Activated CD8-positive, alpha-beta T cell treated with anti-CD3 and anti-CD28 coated beads for 36 hours (primary cell): ENCODE results near the gene CEP250. TPM values are rescaled to one million over a fixed set of nuclear protein-coding genes. Genes with fewer than 3 reads are reported as not detected.

ENCODE experiments used
- ATAC-seq: fragments of 200-7000 bp; cut with Tn5 transposase; one replicate; pipeline ENCODE4 v1.10.0; 2021; ENCODE audit warnings: mild to moderate bottlenecking, moderate library complexity
- CTCF ChIA-PET: fragments of 350-600 bp; sonication (Branson Sonifier 250); formaldehyde crosslinking; loops from one replicate; lab custom pipeline; 2021; ENCODE audit warnings: antibody characterized with exemption; lab: Charles Lee
- POLR2A ChIA-PET: fragments of 350-600 bp; sonication (Branson Sonifier 250); formaldehyde crosslinking; loops from one replicate; lab custom pipeline; 2021; ENCODE audit warnings: antibody characterized with exemption; lab: Charles Lee
- DNase-seq: peaks from one replicate; pipeline ENCODE4 v3.0.0-alpha.2; 2020
- H3K27ac Mint-ChIP-seq: one replicate; pipeline ENCODE4 v1.8.0; 2021; ENCODE audit warnings: mild to moderate bottlenecking, mixed read lengths
- H3K27me3 Mint-ChIP-seq: one replicate; pipeline ENCODE4 v1.8.0; 2021; ENCODE audit warnings: mixed read lengths
- H3K36me3 Mint-ChIP-seq: one replicate; pipeline ENCODE4 v1.8.0; 2021; ENCODE audit warnings: low read depth, mixed read lengths
- H3K4me1 Mint-ChIP-seq: one replicate; pipeline ENCODE4 v1.8.0; 2021; ENCODE audit warnings: low read depth, mixed read lengths
- H3K4me3 Mint-ChIP-seq: one replicate; pipeline ENCODE4 v1.8.0; 2021; ENCODE audit warnings: mild to moderate bottlenecking, moderate library complexity, mixed read lengths
- H3K9me3 Mint-ChIP-seq: one replicate; pipeline ENCODE4 v1.8.0; 2021; ENCODE audit warnings: mixed read lengths
- intact Hi-C: fragments of 100-400 bp; cut with micrococcal nuclease; formaldehyde crosslinking; loops from one replicate; pipeline ENCODE4 v1.10.0; 2022
- total RNA-seq, 2 experiments: library from RNA; stranded (reverse); gene quantifications; one replicate each; pipeline ENCODE4 v1.2.3, GENCODE V29; 2021
- TF ChIP-seq, protein P1 (sequence below): fragments of 200-600 bp; IDR thresholded peaks from one replicate; pipeline ENCODE4 v1.8.0; 2022; ENCODE audit warnings: antibody characterized with exemption, mild to moderate bottlenecking

CEP250 gene
- total RNA-seq, 2 experiments from 2014 or later = 56.0 to 60.3 TPM

DNA sequence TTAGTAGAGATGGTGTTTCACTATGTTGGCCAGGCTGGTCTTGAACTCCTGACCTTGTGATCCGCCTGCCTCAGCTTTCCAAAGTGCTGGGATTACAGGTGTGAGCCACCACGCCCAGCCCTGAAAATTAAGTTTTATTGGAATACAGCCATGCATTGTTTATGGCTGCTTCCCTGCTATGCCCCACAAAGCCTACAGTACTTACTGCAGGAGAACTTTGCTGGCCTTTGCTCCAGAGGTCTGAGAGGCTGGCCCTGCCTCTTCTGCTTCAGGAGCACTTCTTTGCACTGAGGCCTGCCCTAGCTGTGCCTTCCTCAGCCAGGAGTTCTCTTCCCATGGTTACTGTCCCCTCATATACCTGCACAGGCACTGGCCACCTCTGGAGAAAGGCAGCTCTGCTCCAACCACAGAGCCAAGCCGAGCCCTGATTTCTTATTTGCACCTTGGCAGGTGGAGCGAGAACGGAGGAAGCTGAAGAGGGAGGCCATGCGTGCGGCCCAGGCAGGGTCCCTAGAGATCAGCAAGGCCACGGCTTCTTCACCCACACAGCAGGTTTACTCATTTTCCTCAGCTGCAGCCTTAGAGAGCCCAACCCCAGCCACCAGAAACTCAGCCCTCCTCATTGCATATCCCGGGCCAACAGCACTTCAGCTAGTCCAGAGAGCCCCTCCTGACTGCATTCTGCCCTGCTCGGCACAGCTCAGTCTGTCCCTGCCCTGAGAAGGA is 53.3 kb downstream of the CEP250 start:
- DNase-seq (no peak), ATAC-seq (no peak)
- intact Hi-C loops = no loop called here
- TF ChIP-seq, protein P1, sequence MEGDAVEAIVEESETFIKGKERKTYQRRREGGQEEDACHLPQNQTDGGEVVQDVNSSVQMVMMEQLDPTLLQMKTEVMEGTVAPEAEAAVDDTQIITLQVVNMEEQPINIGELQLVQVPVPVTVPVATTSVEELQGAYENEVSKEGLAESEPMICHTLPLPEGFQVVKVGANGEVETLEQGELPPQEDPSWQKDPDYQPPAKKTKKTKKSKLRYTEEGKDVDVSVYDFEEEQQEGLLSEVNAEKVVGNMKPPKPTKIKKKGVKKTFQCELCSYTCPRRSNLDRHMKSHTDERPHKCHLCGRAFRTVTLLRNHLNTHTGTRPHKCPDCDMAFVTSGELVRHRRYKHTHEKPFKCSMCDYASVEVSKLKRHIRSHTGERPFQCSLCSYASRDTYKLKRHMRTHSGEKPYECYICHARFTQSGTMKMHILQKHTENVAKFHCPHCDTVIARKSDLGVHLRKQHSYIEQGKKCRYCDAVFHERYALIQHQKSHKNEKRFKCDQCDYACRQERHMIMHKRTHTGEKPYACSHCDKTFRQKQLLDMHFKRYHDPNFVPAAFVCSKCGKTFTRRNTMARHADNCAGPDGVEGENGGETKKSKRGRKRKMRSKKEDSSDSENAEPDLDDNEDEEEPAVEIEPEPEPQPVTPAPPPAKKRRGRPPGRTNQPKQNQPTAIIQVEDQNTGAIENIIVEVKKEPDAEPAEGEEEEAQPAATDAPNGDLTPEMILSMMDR = no peak
- Mint-ChIP-seq H3K27me3 (no peaks in the 10 kb centered on the region), H3K27ac (no peak overlapping the region), H3K9me3 (no peaks in the 10 kb centered on the region), H3K4me3 (no peak overlapping the region), H3K4me1 (peaks cover 23% of the 10 kb centered on the region), H3K36me3 (peaks cover 39% of the 10 kb centered on the region)
- ChIA-PET POLR2A (interaction anchor here (0.8 to 1.2 kb wide), 3 partner anchors 9 to 54 kb away, joined by 3 to 5 read pairs (median 3); partner anchors contain the start of gene CEP250), CTCF (no interaction called here)

DNA sequence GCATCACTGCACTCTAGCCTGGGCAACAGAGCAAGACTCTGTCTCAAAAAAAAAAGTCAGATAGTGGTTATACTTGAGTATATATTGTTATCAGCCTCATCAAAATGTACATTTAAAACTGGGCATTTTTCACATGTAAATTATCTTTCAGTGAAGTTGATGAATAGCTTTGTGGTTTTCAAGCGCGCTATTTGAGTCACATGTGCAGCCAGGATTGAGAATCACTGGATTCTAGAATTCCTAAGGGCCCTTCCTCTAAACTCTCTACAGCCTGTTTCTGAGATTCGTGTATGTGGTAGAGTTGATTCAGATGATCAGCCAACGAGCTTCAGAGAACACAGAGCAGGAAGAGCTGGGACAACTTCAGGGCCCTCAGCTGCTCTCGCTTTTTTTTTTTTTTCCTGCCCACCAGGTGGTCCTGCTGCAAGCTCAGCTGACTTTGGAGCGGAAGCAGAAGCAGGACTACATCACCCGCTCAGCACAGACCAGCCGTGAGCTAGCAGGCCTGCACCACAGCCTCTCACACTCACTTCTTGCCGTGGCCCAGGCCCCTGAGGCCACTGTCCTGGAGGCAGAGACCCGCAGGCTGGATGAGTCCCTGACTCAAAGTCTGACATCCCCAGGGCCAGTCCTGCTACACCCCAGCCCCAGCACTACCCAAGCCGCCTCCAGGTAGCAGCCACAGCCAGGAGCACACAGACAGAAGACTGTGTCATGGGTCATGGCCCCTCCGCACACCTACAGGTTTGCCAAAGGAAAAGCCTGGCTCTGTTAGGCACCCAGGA is 55.7 kb downstream of the CEP250 start:
- Mint-ChIP-seq H3K27me3 (no peaks in the 10 kb centered on the region), H3K9me3 (no peaks in the 10 kb centered on the region), H3K27ac (no peak overlapping the region), H3K36me3 (peaks cover 25% of the 10 kb centered on the region), H3K4me1 (peaks cover 11% of the 10 kb centered on the region), H3K4me3 (no peak overlapping the region)
- ATAC-seq = no peak
- POLR2A ChIA-PET = no interaction called here
- intact Hi-C loops = no loop called here
- CTCF ChIA-PET = no interaction called here
- TF ChIP-seq, protein P1 = no peak
- no peak for DNase-seq

DNA sequence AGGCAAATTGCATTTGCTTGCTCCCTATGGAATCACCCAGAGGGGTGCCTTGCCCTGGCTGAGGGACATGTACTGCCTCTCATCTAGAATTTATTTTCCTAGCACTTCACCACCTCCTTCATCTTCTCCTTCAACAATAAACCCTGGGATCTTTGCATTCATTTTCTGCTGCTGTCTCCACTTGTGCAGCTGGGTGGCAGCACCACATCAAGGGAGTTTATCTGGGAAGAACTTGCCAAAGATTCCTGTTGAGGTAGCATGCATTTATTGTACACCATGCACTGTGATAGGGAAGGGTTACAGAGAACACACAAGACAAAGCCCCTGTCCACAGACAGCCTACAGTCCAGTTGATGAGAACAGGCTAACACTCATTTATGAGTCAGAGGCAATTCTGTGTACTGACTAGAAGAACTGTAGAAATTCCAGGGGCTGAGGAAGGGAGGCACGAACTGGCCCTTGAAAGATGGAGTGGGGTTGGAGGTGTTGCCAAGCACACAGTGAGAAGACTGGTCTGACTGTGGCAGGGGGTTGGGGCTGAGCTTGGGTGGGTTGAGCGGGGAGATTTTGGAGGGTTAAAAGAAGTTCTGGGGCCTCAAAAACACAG is 56.5 kb downstream of the CEP250 start:
- intact Hi-C loops = no loop called here
- TF ChIP-seq, protein P1 = no peak
- ATAC-seq (no peak), DNase-seq (no peak)
- CTCF ChIA-PET = interaction anchor here (0.9 to 2.1 kb wide), 3 partner anchors 9 to 117 kb away, joined by 3 to 5 read pairs (median 3); no protein-coding TSS in a partner anchor
- Mint-ChIP-seq H3K4me3 (no peak overlapping the region), H3K27ac (no peak overlapping the region), H3K27me3 (no peaks in the 10 kb centered on the region), H3K4me1 (peaks cover 3% of the 10 kb centered on the region), H3K9me3 (no peaks in the 10 kb centered on the region), H3K36me3 (peaks cover 22% of the 10 kb centered on the region)
- POLR2A ChIA-PET = interaction anchor here (0.5 to 0.6 kb wide), 2 partner anchors 21 to 35 kb away, joined by 3 to 4 read pairs; no protein-coding TSS in a partner anchor

DNA sequence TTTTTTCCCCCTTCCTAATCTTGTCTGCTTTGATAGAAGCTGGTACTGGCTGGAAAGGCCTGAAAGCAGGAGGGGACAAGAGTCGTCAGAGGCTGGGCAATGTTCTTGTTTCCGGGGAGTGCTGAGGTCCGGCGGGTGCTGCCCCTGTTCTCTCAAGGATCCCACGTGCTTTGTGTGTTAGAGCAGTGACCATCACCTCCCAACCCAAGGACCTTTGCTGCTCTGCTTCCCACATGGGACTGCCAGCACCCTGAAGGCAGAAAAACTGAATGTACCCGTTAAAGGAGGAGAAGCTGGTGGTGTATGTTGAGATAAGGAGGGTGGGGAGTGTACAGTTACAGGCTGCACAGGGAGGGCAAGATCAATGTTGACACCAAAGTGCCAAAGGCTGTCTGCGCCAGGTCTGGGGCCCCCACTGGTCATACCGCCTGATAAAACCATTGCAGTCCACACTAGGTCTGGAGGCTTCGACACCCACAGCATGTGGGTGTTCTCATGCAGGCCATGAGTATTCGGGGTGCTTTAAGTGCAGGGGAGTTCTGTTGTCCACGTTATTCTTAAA is 59.1 kb downstream of the CEP250 start:
- H3K9me3 Mint-ChIP-seq = no peaks in the 10 kb centered on the region
- no peak overlapping the region for H3K27ac Mint-ChIP-seq

More for the DNA sequence above, 59.1 kb downstream of the CEP250 start:
- ChIA-PET POLR2A (interaction anchor here (1.1 to 1.4 kb wide), 2 partner anchors 12 to 15 kb away, joined by 3 read pairs; no protein-coding TSS in a partner anchor), CTCF (no interaction called here)
- intact Hi-C loops = no loop called here
- DNase-seq (no peak), ATAC-seq (no peak)
- no peaks in the 10 kb centered on the region for H3K27me3 Mint-ChIP-seq
- TF ChIP-seq, protein P1 = no peak
- H3K4me3 Mint-ChIP-seq = no peak overlapping the region
- H3K36me3 Mint-ChIP-seq = peaks cover 12% of the 10 kb centered on the region
- no peaks in the 10 kb centered on the region for H3K4me1 Mint-ChIP-seq
